Neural cell (in vitro differentiated cells): ENCODE measurements around the gene DERL3. TPM values are rescaled to one million over a fixed set of nuclear protein-coding genes. Genes with fewer than 3 reads are reported as not detected.

ENCODE experiments used
- H2AFZ ChIP-seq: fragments of 200-600, 300-800 bp; sonication (generic), shearing (Covaris generic); 2 replicates; pipeline ENCODE4 v1.6.0; 2014; ENCODE audit warnings: low read depth, mild to moderate bottlenecking, antibody characterized with exemption, low read length, moderate library complexity
- H3F3A ChIP-seq: fragments of 200-600 bp; shearing (Covaris generic); 2 replicates; pipeline ENCODE4 v1.6.1; 2016; ENCODE audit warnings: mild to moderate bottlenecking, moderate library complexity, mixed read lengths, antibody characterized with exemption, low read length; ENCODE audit not compliant: insufficient read depth, poor library complexity, severe bottlenecking
- H3K27ac ChIP-seq: fragments of 200-600, 300-800 bp; sonication (generic), shearing (Covaris generic); 2 replicates; pipeline ENCODE4 v1.5.1; 2014; ENCODE audit warnings: mild to moderate bottlenecking, low read length, moderate library complexity
- H3K27me3 ChIP-seq: fragments of 300-800, 200-600 bp; sonication (generic), shearing (Covaris generic); 2 replicates; pipeline ENCODE4 v1.6.0; 2014; ENCODE audit warnings: mild to moderate bottlenecking, low read depth, low read length, moderate library complexity; ENCODE audit not compliant: insufficient read depth
- H3K36me3 ChIP-seq: fragments of 300-800, 200-600 bp; sonication (generic), shearing (Covaris generic); 2 replicates; pipeline ENCODE4 v1.5.1; 2014; ENCODE audit warnings: mild to moderate bottlenecking, antibody characterized with exemption, low read length, moderate library complexity; ENCODE audit not compliant: insufficient read depth
- H3K4me2 ChIP-seq: fragments of 300-800, 200-600 bp; sonication (generic), shearing (Covaris generic); 2 replicates; pipeline ENCODE4 v1.6.0; 2014; ENCODE audit warnings: mild to moderate bottlenecking, low read length
- H3K4me3 ChIP-seq: fragments of 300-800, 200-600 bp; sonication (generic), shearing (Covaris generic); 2 replicates; pipeline ENCODE4 v1.5.1; 2014; ENCODE audit warnings: mild to moderate bottlenecking, low read length, moderate library complexity
- H3K79me2 ChIP-seq: fragments of 200-600 bp; shearing (Covaris generic); replicated peaks from 2 replicates; pipeline ENCODE4 v1.6.0; 2014; ENCODE audit warnings: mild to moderate bottlenecking, low read length, moderate library complexity; ENCODE audit not compliant: insufficient read depth
- H3K9ac ChIP-seq: fragments of 300-800, 200-600 bp; sonication (generic), shearing (Covaris generic); 2 replicates; pipeline ENCODE4 v1.6.1; 2016; ENCODE audit warnings: mild to moderate bottlenecking, low read length, mixed read lengths
- H3K9me2 ChIP-seq: fragments of 200-600 bp; shearing (Covaris generic); 2 replicates; pipeline ENCODE4 v1.6.1; 2016; ENCODE audit warnings: mild to moderate bottlenecking, low read length, mixed read lengths; ENCODE audit not compliant: insufficient read depth
- H3K9me3 ChIP-seq: fragments of 200-600, 300-800 bp; sonication (generic), shearing (Covaris generic); 2 replicates; pipeline ENCODE4 v1.6.1; 2016; ENCODE audit warnings: mild to moderate bottlenecking, mixed run types, low read length, moderate library complexity, mixed read lengths
- H4K20me1 ChIP-seq: fragments of 200-600 bp; shearing (Covaris generic); 2 replicates; pipeline ENCODE4 v1.6.1; 2016; ENCODE audit warnings: mild to moderate bottlenecking, mixed run types; ENCODE audit not compliant: insufficient read depth
- CTCF ChIP-seq: fragments of 450-650 bp; IDR thresholded peaks from 2 replicates; pipeline ENCODE4 v1.5.1; 2014; ENCODE audit warnings: antibody characterized with exemption, mild to moderate bottlenecking, moderate library complexity; ENCODE audit not compliant: poor library complexity, severe bottlenecking
- EP300 ChIP-seq: fragments of 450-650 bp; conservative IDR thresholded peaks from 2 replicates; pipeline ENCODE4 v1.6.1; 2014; ENCODE audit warnings: antibody characterized with exemption, mild to moderate bottlenecking, moderate library complexity; ENCODE audit not compliant: poor library complexity, severe bottlenecking
- EZH2 ChIP-seq: fragments of 200-600, 300-800 bp; shearing (Covaris generic), sonication (generic); IDR thresholded peaks from 2 replicates; pipeline ENCODE4 v1.6.1; 2014; ENCODE audit warnings: antibody characterized with exemption, low read length, borderline replicate concordance, mild to moderate bottlenecking; ENCODE audit not compliant: insufficient read depth, poor library complexity, severe bottlenecking
- MXI1 ChIP-seq: fragments of 450-650 bp; conservative IDR thresholded peaks from 2 replicates; pipeline ENCODE4 v1.6.1; 2014; ENCODE audit warnings: antibody characterized with exemption, mild to moderate bottlenecking; ENCODE audit not compliant: poor library complexity, severe bottlenecking
- POLR2AphosphoS5 ChIP-seq: IDR thresholded peaks from 2 replicates; pipeline ENCODE4 v1.6.1; 2012
- REST ChIP-seq: IDR thresholded peaks from 2 replicates; pipeline ENCODE4 v1.6.1; 2012; ENCODE audit warnings: borderline replicate concordance
- SMC3 ChIP-seq: fragments of 450-650 bp; conservative IDR thresholded peaks from 2 replicates; pipeline ENCODE4 v1.6.1; 2014; ENCODE audit warnings: antibody characterized with exemption, mild to moderate bottlenecking, moderate library complexity; ENCODE audit not compliant: poor library complexity
- TAF1 ChIP-seq: IDR thresholded peaks from 2 replicates; pipeline ENCODE4 v1.6.1; 2012; ENCODE audit warnings: low read depth
- polyA plus RNA-seq: library from polyadenylated mRNA; depleted of rRNA; stranded (reverse); fragments of >200 nt; gene quantifications from 2 replicates; pipeline ENCODE4 v1.2.3, GENCODE V29; 2014

DERL3 gene
- polyA plus RNA-seq, 1 donor from 2014 or later, result 0.84 TPM

GRCh38 chr22:23800297-23801237 is 38.2 kb downstream of the DERL3 start:
- H2AFZ ChIP-seq, result no peak overlapping the region
- H3K27ac ChIP-seq, result no peak overlapping the region
- no peaks in the 10 kb centered on the region for H3F3A ChIP-seq
- no peaks in the 10 kb centered on the region for H3K9me2 ChIP-seq
- H3K36me3 ChIP-seq, result peaks cover 13% of the 10 kb centered on the region
- H3K4me3 ChIP-seq, result no peak overlapping the region
- no peaks in the 10 kb centered on the region for H3K79me2 ChIP-seq
- no peak for TF ChIP-seq EP300
- no peak for TF ChIP-seq POLR2AphosphoS5
- TF ChIP-seq MXI1, result no peak
- no peaks in the 10 kb centered on the region for H3K27me3 ChIP-seq
- H3K4me2 ChIP-seq, result no peak overlapping the region
- H3K9me3 ChIP-seq, result no peaks in the 10 kb centered on the region
- H4K20me1 ChIP-seq, result no peaks in the 10 kb centered on the region
- no peak overlapping the region for H3K9ac ChIP-seq

GRCh38 chr22:23796461-23796860 is 42.3 kb downstream of the DERL3 start:
- TF ChIP-seq TAF1 (no peak), EZH2 (no peak), CTCF (no peak), POLR2AphosphoS5 (no peak), SMC3 (no peak), MXI1 (no peak), REST (no peak), EP300 (no peak)
- Histone ChIP-seq H3K4me3 (no peak overlapping the region), H3K9me2 (no peaks in the 10 kb centered on the region), H3K4me2 (no peak overlapping the region), H3K9me3 (no peaks in the 10 kb centered on the region), H3K79me2 (peaks cover 5% of the 10 kb centered on the region), H3K36me3 (peaks cover 5% of the 10 kb centered on the region), H3K27me3 (no peaks in the 10 kb centered on the region), H2AFZ (no peak overlapping the region), H3K27ac (no peak overlapping the region), H4K20me1 (peaks cover 5% of the 10 kb centered on the region), H3K9ac (no peak overlapping the region), H3F3A (no peaks in the 10 kb centered on the region)
